Measurements from ENCODE around the gene LRRC23. TPM values are rescaled to one million over a fixed set of nuclear protein-coding genes. Genes with fewer than 3 reads are reported as not detected.
A peak's percentile ranks its signal among the peaks of the same experiment; 100 is the strongest.

Gene LRRC23
- total RNA-seq, 1 donor from 2014 or later = 5.2 TPM

GRCh38 chr12:6950401-6950801, 45.8 kb downstream of the LRRC23 start:
- H3K27ac ChIP-seq = no peak overlapping the region
- peaks cover 12% of the 10 kb centered on the region for H3K4me1 ChIP-seq
- H2AFZ ChIP-seq (replicated peaks) = no peak overlapping the region
- H3K27me3 ChIP-seq = no peaks in the 10 kb centered on the region
- H3K9ac ChIP-seq = no peak overlapping the region
- H4K20me1 ChIP-seq (ENCODE audit: low read depth) = peaks cover 6% of the 10 kb centered on the region
- no peaks in the 10 kb centered on the region for H3K9me3 ChIP-seq (ENCODE audit: low read depth)
- no peak overlapping the region for H3K4me3 ChIP-seq
- H3K4me2 ChIP-seq = no peak overlapping the region
- peaks cover 19% of the 10 kb centered on the region for H3F3A ChIP-seq (ENCODE audit: low read depth)
- Mint-ChIP-seq H3K9me3 (no peaks in the 10 kb centered on the region), H3K4me1 (peaks cover 32% of the 10 kb centered on the region), H3K36me3 (peaks cover 6% of the 10 kb centered on the region), H3K27ac (peak overlapping the region; percentile 29), H3K27me3 (ENCODE audit: insufficient read depth, low read depth) (peaks cover 5% of the 10 kb centered on the region), H3K4me3 (no peak overlapping the region)
- DNase-seq (ENCODE audit: low spot score) = no peak
- TF ChIP-seq EZH2phosphoT487 (IDR thresholded peaks at IDR 0.05) (no peak), EZH2 (IDR thresholded peaks at IDR 0.05) (no peak)
- TF ChIP-seq, protein P1, sequence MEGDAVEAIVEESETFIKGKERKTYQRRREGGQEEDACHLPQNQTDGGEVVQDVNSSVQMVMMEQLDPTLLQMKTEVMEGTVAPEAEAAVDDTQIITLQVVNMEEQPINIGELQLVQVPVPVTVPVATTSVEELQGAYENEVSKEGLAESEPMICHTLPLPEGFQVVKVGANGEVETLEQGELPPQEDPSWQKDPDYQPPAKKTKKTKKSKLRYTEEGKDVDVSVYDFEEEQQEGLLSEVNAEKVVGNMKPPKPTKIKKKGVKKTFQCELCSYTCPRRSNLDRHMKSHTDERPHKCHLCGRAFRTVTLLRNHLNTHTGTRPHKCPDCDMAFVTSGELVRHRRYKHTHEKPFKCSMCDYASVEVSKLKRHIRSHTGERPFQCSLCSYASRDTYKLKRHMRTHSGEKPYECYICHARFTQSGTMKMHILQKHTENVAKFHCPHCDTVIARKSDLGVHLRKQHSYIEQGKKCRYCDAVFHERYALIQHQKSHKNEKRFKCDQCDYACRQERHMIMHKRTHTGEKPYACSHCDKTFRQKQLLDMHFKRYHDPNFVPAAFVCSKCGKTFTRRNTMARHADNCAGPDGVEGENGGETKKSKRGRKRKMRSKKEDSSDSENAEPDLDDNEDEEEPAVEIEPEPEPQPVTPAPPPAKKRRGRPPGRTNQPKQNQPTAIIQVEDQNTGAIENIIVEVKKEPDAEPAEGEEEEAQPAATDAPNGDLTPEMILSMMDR (IDR thresholded peaks at IDR 0.05) = no peak
- no peaks in the 10 kb centered on the region for H3K36me3 ChIP-seq
- peaks cover 3% of the 10 kb centered on the region for H3K79me2 ChIP-seq (ENCODE audit: low read depth)

DNA sequence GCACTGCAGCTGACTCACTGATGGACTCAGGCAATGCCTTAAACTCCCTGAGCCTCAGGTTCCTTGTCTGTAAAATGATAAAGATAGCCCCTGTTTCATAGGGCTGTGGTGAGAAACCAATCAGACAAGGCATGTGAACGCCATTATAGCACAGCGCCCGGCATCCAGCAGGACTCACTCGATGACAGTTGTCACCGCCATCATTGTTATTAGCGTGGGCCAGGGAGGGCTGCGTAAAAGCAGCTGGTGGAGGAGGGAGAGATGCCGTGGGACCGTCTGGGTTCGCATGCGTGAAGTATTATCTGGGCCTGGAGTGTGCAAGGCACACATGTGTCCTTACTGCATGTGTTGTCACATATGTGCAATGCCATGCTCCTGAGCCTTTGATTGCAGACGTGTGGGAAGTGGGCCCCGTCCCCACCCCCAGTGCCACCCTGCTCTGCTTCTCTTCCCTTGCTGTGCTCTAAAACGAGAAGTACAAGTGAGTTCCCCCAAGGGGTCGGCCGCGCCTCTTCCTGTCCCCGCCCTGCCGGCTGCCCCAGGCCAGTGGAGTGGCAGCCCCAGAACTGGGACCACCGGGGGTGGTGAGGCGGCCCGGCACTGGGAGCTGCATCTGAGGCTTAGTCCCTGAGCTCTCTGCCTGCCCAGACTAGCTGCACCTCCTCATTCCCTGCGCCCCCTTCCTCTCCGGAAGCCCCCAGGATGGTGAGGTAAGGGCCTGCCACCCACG, 46.4 kb downstream of the LRRC23 start, which contains the start of gene PTPN6:
Gene PTPN6 (plus strand): TSS at position 546 of the 730 bp plus-strand sequence. CDS start 157 bp downstream, at position 703.
- H4K20me1 ChIP-seq (ENCODE audit: low read depth) = peaks cover under 1% of the 10 kb centered on the region
- Mint-ChIP-seq H3K4me3 (peak within 1 kb of the TSS; percentile 38), H3K4me1 (peaks cover 27% of the 10 kb centered on the region), H3K36me3 (peaks cover 6% of the 10 kb centered on the region), H3K27ac (peak within 1 kb of the TSS; percentile 78), H3K9me3 (no peaks in the 10 kb centered on the region), H3K27me3 (ENCODE audit: insufficient read depth, low read depth) (peaks cover 5% of the 10 kb centered on the region)
- H3K4me3 ChIP-seq = no peak within 1 kb of the TSS
- H3K27ac ChIP-seq = no peak within 1 kb of the TSS
- no peak for DNase-seq (ENCODE audit: low spot score)
- no peaks in the 10 kb centered on the region for H3K79me2 ChIP-seq (ENCODE audit: low read depth)
- H3F3A ChIP-seq (ENCODE audit: low read depth) = peaks cover 13% of the 10 kb centered on the region
- no peak within 1 kb of the TSS for H3K4me2 ChIP-seq
- H3K9me3 ChIP-seq (ENCODE audit: low read depth) = no peaks in the 10 kb centered on the region
- no peaks in the 10 kb centered on the region for H3K36me3 ChIP-seq
- H3K4me1 ChIP-seq = peaks cover 8% of the 10 kb centered on the region
- H3K9ac ChIP-seq = no peak within 1 kb of the TSS
- H2AFZ ChIP-seq (replicated peaks) = no peak within 1 kb of the TSS
- TF ChIP-seq EZH2phosphoT487 (IDR thresholded peaks at IDR 0.05) = no peak
- TF ChIP-seq, protein P1 (IDR thresholded peaks at IDR 0.05) = no peak
- TF ChIP-seq EZH2 (IDR thresholded peaks at IDR 0.05) = no peak
- no peaks in the 10 kb centered on the region for H3K27me3 ChIP-seq

- Histone ChIP-seq H3K4me3 (no peak overlapping the region), H3K36me3 (no peaks in the 10 kb centered on the region), H3F3A (ENCODE audit: low read depth) (peaks cover 7% of the 10 kb centered on the region), H3K4me1 (peaks cover 3% of the 10 kb centered on the region), H3K9ac (no peak overlapping the region), H2AFZ (replicated peaks) (no peak overlapping the region), H3K27ac (no peak overlapping the region), H3K79me2 (ENCODE audit: low read depth) (no peaks in the 10 kb centered on the region), H3K27me3 (no peaks in the 10 kb centered on the region), H3K4me2 (no peak overlapping the region), H4K20me1 (ENCODE audit: low read depth) (no peaks in the 10 kb centered on the region), H3K9me3 (ENCODE audit: low read depth) (no peaks in the 10 kb centered on the region)
- DNase-seq (ENCODE audit: low spot score) = no peak
- Mint-ChIP-seq H3K27me3 (ENCODE audit: insufficient read depth, low read depth) (peaks cover 5% of the 10 kb centered on the region), H3K9me3 (no peaks in the 10 kb centered on the region), H3K36me3 (peaks cover 6% of the 10 kb centered on the region), H3K4me1 (peaks cover 26% of the 10 kb centered on the region), H3K4me3 (peak overlapping the region; percentile 38), H3K27ac (peak overlapping the region; percentile 78)
- TF ChIP-seq, protein P1 (IDR thresholded peaks at IDR 0.05) = no peak
- TF ChIP-seq EZH2phosphoT487 (IDR thresholded peaks at IDR 0.05) (no peak), EZH2 (IDR thresholded peaks at IDR 0.05) (no peak)
These were observed 47.0 kb downstream of the LRRC23 start for GRCh38 chr12:6951551-6952120.

Measured in neural progenitor cell (in vitro differentiated cells).